GM18909 (cell line): ENCODE data around the gene ATN1.

Source experiments
- ATAC-seq: cut with Tn5 transposase; IDR thresholded peaks from one replicate; pipeline ENCODE4 v1.9.1; 2021; ENCODE audit warnings: mild to moderate bottlenecking; ENCODE audit not compliant: unreplicated experiment, poor library complexity

ATN1 gene

DNA sequence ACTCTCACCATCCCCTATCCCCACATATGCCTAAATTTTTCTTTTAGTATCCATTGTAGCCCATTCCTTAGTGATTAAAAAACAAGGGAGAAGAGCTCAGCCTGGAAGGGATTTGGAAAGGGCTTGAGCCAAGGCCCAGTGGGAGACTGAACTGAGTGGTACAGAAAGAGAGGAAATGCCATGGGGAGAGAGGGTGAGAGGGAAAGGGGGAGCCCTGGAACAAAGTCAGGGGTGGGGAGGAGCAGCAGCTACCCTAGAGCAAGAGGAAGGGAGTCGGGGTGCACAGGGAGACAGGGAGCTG lies 2.6 kb upstream of the ATN1 start:
- ATAC-seq = no peak

DNA sequence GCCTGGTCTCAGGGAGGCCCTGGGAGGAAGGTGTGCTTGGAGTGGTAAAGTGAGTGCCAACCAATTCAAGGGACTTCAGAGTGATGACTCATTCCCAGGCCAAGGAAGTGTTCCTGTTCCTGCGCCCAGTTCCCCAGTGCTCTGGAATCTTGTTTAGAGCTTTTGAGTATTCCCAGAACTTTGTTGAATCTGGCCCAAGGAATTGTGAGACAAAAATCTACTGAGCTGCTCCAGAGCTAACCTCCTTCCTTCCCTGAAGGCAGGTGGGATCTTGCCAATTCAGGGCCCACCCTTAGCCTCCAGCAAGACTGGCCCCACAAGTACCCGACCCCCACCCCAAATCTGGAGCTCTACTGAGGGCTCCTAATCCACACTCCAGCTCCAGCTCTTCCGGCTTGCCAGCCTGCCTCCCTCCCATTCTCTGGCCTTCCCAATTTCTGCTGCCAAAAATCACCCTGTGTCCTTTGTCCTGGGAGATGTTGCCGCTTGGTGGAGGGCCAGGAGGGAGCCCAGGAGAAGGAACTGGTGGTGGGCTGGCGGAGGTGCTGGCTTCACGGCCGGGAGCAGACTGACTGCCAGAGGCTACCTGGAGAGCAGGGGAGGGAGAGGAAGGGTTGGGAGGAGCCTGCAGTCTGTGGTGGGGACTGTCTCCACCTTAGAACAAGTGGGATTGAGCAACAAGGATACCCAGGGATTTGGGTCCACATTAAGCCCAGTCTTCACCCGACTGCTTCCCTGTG lies 2.0 kb upstream of the ATN1 start:
- ATAC-seq = no peak

DNA sequence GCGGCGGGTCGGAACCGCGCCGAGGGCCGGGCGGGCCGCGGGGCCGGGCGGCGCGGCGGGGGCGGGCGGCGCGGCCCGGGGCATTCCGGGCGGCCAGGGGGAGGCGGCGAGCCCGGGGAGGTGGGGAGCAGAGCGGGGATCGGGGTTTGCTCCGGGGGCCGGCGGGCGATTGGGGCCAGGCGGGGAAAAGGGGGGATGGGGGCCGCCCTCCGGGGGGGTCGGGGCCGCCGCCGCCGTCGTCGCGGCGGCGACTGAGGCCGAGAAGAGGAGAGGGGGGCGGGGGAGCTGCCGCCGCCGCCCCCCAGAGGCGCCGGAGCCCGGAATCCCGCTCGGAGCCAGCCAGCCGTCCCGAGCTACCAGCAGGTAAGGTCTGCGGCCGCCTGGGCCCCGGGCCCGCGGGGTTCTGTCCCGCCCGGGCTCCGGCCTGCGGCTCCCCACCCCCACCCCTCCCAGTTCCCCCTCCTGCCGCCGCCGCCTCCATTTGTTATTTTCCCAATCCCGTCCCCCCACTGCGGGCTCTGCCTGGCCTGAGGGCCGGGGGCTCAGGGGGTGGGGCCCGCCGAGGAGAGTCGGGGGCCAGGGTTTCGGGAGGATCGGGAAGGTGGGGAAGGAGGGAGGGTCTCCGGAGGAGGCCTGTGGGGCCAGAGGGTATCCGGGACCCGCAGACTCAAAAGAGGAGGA lies 403 bp downstream of the ATN1 start:
- no peak for ATAC-seq

DNA sequence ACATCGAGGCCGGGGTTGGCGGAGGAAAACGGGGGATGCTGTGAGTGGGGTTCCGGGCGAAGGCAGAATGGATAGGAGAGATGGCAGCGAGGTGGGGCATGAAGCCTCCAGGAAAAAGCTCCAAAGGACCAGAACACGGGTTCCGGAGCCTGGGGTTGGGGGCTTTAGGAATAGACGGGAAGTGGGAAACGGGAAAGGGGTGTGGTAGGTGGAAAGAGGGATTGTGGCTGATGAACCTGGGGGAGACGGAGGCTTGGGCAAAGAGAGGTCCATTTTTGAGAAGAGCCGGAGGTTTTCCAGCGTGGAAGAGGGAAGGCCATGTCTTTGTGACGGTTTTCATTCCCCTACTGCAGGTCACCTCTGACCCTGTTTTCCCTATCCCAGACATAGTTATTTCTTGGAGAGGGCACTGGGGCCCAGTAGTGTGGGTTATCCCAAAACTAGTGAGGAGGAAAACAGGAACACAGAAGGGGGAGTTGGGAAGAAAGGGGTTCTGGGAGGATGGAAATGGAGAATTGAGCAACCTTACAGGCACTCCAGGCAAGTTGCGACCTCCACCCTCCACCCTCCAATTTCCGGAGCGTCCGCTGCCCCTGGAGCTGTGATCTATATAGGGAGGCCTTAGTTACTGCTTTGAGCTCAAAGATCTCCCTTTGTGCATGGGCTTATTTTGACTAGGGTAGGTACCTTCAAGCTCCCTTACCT lies 1.1 kb downstream of the ATN1 start:
- ATAC-seq = no peak

DNA sequence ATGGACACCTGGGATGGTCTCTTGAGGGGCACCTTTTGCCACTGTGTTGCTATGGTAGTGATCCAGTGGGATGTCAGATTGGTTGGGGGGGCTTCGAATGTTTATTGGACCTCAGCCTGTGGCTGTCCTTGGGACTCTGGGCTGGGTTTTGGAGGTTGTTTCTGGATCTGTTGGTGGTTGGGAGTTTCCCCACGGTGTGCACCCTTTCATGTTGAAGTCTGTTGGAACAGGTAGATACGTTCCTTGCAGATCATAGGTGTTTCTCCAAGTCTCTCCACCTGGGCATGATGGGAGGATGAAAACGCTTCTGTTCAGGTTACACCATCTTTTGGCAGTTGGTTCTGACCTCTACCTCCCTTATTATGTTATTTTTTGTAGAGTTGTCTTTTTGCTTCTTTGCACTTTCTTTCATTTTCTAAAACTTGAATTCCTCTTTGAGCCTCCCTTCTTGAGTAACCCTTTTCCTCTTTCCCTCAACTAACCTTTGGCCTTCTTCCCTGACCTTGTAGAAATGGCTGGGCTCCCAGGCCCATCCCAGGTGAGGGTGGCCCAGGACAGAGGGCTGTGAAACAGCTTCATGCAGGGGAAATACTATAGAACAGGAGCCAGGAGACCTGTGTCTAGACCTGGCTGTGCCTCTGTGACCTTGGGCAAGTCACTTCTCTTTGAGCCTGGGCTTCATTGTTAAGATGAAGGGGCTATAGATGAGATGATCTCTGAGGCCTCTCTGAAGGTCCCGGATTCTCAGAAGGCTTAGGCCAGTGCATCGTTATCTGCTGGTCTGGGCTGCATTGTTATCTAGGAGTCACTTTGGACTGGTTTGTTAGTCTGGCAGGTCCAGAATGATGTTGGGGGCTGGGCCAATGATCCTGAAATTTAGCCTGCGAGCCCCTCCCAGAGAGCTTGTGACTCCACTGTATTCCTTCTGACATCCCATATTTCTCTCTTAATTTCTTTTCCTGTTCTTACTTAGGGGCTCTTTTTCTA lies 2.0 kb downstream of the ATN1 start:
- ATAC-seq = no peak

DNA sequence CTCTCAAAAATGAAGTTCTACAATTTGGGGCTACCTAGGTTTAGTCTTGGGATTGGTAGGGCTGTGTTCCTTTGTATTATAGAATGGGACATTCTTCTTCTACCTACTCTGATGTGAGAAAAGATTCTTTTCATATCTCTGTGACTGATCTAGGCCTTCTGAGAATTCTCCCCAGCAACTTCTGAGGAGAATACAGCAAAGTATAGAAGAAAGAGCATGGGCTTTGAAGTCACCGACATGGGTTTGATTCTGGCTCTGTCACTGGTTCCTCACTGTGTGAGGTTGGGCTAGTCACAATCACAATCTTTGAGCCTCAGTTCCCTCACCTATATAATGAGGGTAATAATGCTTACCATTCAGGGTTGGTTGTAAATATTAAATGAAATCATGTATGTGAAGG lies 5.0 kb downstream of the ATN1 start:
- ATAC-seq = no peak

DNA sequence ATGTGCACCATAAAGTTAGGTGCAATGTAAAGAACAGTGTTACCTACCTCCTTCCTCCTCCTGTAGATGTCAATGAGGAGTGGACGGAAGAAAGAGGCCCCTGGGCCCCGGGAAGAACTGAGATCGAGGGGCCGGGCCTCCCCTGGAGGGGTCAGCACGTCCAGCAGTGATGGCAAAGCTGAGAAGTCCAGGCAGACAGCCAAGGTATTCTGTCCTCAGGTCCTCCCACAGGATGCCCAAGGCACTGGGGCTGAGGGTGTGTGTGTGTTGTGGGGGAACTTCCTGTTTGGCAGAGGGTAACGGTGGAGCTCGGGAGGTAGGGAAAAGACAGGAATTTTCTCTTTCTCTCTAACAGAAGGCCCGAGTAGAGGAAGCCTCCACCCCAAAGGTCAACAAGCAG lies 6.4 kb downstream of the ATN1 start:
- ATAC-seq = no peak

DNA sequence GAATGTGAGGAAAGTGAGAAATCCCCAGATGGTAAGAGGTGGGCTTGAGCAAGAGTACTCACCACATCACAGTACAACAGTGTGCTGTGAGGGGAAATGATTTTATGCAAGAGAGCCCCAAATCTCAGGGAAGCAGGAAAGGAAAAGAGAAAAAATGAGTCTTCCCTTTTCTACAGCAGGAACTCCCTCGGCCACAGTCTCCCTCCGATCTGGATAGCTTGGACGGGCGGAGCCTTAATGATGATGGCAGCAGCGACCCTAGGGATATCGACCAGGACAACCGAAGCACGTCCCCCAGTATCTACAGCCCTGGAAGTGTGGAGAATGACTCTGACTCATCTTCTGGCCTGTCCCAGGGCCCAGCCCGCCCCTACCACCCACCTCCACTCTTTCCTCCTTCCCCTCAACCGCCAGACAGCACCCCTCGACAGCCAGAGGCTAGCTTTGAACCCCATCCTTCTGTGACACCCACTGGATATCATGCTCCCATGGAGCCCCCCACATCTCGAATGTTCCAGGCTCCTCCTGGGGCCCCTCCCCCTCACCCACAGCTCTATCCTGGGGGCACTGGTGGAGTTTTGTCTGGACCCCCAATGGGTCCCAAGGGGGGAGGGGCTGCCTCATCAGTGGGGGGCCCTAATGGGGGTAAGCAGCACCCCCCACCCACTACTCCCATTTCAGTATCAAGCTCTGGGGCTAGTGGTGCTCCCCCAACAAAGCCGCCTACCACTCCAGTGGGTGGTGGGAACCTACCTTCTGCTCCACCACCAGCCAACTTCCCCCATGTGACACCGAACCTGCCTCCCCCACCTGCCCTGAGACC lies 7.8 kb downstream of the ATN1 start:
- ATAC-seq = no peak

DNA sequence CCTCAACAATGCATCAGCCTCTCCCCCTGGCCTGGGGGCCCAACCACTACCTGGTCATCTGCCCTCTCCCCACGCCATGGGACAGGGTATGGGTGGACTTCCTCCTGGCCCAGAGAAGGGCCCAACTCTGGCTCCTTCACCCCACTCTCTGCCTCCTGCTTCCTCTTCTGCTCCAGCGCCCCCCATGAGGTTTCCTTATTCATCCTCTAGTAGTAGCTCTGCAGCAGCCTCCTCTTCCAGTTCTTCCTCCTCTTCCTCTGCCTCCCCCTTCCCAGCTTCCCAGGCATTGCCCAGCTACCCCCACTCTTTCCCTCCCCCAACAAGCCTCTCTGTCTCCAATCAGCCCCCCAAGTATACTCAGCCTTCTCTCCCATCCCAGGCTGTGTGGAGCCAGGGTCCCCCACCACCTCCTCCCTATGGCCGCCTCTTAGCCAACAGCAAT lies 8.5 kb downstream of the ATN1 start:
- no peak for ATAC-seq

DNA sequence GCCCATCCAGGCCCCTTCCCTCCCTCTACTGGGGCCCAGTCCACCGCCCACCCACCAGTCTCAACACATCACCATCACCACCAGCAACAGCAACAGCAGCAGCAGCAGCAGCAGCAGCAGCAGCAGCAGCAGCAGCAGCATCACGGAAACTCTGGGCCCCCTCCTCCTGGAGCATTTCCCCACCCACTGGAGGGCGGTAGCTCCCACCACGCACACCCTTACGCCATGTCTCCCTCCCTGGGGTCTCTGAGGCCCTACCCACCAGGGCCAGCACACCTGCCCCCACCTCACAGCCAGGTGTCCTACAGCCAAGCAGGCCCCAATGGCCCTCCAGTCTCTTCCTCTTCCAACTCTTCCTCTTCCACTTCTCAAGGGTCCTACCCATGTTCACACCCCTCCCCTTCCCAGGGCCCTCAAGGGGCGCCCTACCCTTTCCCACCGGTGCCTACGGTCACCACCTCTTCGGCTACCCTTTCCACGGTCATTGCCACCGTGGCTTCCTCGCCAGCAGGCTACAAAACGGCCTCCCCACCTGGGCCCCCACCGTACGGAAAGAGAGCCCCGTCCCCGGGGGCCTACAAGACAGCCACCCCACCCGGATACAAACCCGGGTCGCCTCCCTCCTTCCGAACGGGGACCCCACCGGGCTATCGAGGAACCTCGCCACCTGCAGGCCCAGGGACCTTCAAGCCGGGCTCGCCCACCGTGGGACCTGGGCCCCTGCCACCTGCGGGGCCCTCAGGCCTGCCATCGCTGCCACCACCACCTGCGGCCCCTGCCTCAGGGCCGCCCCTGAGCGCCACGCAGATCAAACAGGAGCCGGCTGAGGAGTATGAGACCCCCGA lies 9.1 kb downstream of the ATN1 start:
- ATAC-seq = peak; percentile 2

DNA sequence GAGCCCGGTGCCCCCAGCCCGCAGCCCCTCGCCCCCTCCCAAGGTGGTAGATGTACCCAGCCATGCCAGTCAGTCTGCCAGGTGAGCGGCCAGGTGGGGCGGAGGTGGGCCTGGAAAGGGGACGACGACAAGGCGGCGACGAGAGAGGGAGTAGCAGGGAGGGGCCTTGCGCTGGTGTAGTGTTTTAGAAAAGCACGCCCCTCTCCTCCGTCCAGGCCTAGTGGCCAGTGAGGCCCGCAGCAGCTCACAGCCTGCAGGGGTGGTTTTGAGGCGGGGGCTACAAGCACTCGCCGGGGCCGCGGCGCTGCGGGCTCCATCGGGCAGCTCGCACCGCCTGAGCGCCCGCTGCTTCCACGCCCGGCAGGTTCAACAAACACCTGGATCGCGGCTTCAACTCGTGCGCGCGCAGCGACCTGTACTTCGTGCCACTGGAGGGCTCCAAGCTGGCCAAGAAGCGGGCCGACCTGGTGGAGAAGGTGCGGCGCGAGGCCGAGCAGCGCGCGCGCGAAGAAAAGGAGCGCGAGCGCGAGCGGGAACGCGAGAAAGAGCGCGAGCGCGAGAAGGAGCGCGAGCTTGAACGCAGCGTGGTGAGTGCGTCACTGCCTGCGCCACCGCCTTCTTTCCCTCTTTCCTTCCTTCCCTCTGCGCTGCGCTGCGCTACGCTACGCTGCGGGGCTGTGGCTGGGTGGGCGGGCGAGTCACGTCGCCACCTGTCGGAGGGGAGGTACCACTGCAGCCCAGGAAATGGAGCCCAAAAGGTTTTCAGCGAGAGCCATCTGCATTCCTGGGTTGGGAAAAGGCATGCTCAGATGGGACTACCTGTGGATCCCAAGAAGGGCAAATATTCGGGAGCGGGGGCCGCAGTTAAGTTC lies 10.0 kb downstream of the ATN1 start:
- peak; percentile 81 for ATAC-seq

DNA sequence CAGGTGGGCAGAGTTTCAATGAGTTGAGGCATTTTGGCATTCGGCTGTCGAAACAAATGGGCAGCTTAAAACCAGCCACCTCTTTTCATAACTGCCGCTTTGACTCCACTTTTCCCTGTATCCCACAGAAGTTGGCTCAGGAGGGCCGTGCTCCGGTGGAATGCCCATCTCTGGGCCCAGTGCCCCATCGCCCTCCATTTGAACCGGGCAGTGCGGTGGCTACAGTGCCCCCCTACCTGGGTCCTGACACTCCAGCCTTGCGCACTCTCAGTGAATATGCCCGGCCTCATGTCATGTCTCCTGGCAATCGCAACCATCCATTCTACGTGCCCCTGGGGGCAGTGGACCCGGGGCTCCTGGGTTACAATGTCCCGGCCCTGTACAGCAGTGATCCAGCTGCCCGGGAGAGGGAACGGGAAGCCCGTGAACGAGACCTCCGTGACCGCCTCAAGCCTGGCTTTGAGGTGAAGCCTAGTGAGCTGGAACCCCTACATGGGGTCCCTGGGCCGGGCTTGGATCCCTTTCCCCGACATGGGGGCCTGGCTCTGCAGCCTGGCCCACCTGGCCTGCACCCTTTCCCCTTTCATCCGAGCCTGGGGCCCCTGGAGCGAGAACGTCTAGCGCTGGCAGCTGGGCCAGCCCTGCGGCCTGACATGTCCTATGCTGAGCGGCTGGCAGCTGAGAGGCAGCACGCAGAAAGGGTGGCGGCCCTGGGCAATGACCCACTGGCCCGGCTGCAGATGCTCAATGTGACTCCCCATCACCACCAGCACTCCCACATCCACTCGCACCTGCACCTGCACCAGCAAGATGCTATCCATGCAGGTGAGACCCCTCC lies 10.8 kb downstream of the ATN1 start:
- no peak for ATAC-seq

DNA sequence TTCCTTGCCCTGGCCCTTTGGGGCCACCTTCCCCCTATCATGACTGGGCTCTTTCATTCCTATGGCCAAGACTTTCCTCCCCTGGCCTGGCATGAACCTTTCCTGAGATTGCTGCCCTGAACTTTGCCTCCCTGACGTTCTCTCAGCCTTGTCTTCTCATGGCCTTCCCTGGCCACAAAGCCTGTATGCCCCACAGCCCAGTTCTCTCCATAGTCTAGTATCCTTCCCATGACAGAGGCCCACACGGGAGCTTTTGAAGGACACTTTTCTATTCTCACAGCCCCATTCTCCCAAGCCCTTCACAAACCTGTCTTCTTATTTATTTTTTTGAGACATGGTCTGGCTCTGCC lies 11.4 kb downstream of the ATN1 start:
- ATAC-seq = no peak

DNA sequence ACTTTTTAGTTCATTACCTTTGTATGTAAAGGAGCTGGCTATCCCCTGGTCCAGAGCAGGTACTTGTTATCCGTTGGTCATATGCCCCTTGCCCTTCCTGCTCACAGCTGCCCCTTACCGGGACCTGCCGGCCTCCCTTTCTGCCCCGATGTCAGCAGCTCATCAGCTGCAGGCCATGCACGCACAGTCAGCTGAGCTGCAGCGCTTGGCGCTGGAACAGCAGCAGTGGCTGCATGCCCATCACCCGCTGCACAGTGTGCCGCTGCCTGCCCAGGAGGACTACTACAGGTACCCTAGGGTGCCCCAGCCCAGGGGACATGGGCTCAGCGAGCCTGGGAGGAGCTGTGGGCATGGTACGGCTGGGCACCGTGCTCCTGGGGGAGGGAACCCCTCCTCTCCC lies 13.5 kb downstream of the ATN1 start:
- no peak for ATAC-seq

DNA sequence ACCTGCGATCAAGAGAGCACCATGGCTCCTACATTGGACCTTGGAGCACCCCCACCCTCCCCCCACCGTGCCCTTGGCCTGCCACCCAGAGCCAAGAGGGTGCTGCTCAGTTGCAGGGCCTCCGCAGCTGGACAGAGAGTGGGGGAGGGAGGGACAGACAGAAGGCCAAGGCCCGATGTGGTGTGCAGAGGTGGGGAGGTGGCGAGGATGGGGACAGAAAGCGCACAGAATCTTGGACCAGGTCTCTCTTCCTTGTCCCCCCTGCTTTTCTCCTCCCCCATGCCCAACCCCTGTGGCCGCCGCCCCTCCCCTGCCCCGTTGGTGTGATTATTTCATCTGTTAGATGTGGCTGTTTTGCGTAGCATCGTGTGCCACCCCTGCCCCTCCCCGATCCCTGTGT lies 14.0 kb downstream of the ATN1 start:
- ATAC-seq = no peak

DNA sequence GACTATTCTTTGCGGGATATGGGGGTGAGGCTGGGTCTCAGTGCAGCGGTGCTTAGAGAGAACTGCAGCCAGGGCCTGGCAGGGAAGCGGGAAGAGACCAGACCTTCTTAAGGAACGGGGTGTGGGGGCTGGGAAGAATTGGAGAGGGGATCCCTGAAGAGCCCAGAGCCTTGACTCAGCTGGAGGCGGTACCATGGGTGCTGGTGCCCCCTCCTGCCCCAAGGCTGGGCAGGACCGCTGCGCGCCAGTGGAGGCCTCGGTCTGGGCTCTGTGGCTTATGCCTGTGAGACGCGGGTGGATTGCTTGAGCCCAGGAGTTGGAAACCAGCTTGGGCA lies 14.5 kb downstream of the ATN1 start:
- no peak for ATAC-seq

DNA sequence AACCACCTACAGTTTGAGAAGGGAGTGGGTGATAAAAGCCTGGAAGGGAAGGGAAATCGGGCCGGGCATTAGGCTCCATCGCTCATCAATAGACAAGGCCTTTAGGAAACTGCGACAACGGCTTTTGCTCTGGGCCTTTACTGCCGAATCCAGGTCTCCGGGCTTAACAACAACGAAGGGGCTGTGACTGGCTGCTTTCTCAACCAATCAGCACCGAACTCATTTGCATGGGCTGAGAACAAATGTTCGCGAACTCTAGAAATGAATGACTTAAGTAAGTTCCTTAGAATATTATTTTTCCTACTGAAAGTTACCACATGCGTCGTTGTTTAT lies 15.6 kb downstream of the ATN1 start:
- peak; percentile 29 for ATAC-seq
